GM23248 (cell line): ENCODE results near the gene ABR. TPM values are rescaled to one million over a fixed set of nuclear protein-coding genes. Genes with fewer than 3 reads are reported as not detected.

Experiments used
- DNase-seq: peaks from one replicate; pipeline ENCODE4 v3.0.0-alpha.2; 2015
- H2AFZ ChIP-seq: fragments of 200-600 bp; sonication (generic); 2 replicates; pipeline ENCODE4 v1.6.1; 2016; ENCODE audit warnings: antibody characterized with exemption
- H3F3A ChIP-seq: fragments of 200-600 bp; sonication (generic); 2 replicates; pipeline ENCODE4 v1.6.1; 2016; ENCODE audit warnings: mild to moderate bottlenecking, antibody characterized with exemption, mixed run types; ENCODE audit not compliant: insufficient read depth
- H3K27ac ChIP-seq: fragments of 200-600 bp; sonication (generic); 2 replicates; pipeline ENCODE4 v1.5.1; 2016; ENCODE audit warnings: mild to moderate bottlenecking
- H3K27me3 ChIP-seq: fragments of 200-600 bp; sonication (generic); replicated peaks from 2 replicates; pipeline ENCODE4 v1.6.1; 2016; ENCODE audit warnings: mild to moderate bottlenecking; ENCODE audit not compliant: insufficient read depth
- H3K36me3 ChIP-seq: fragments of 200-600 bp; sonication (generic); 2 replicates; pipeline ENCODE4 v1.6.1; 2016; ENCODE audit warnings: low read depth, mild to moderate bottlenecking
- H3K4me1 ChIP-seq: fragments of 200-600 bp; sonication (generic); 2 replicates; pipeline ENCODE4 v1.6.1; 2016; ENCODE audit warnings: mild to moderate bottlenecking; ENCODE audit not compliant: insufficient read depth
- H3K4me2 ChIP-seq: fragments of 200-600 bp; sonication (generic); one replicate; pipeline ENCODE4 v1.6.1; 2016; ENCODE audit warnings: mild to moderate bottlenecking; ENCODE audit not compliant: unreplicated experiment
- H3K4me3 ChIP-seq: fragments of 200-600 bp; sonication (generic); 2 replicates; pipeline ENCODE4 v1.5.1; 2016; ENCODE audit warnings: mild to moderate bottlenecking
- H3K79me2 ChIP-seq: fragments of 200-600 bp; sonication (generic); 2 replicates; pipeline ENCODE4 v1.6.1; 2016; ENCODE audit warnings: mild to moderate bottlenecking; ENCODE audit not compliant: insufficient read depth
- H3K9ac ChIP-seq: fragments of 200-600 bp; sonication (generic); 2 replicates; pipeline ENCODE4 v1.6.1; 2016; ENCODE audit warnings: mild to moderate bottlenecking
- H3K9me2 ChIP-seq: fragments of 200-600 bp; sonication (generic); 2 replicates; pipeline ENCODE4 v1.6.1; 2016; ENCODE audit warnings: mixed run types, mild to moderate bottlenecking, moderate library complexity; ENCODE audit not compliant: insufficient read depth
- H3K9me3 ChIP-seq: fragments of 200-600 bp; sonication (generic); one replicate; pipeline ENCODE4 v1.6.1; 2017; ENCODE audit warnings: low read depth
- H4K20me1 ChIP-seq: fragments of 200-600 bp; sonication (generic); 2 replicates; pipeline ENCODE4 v1.6.0; 2016; ENCODE audit not compliant: insufficient read depth
- EZH2 ChIP-seq: fragments of 200-600 bp; sonication (generic); IDR thresholded peaks from 2 replicates; pipeline ENCODE4 v1.6.1; 2018; ENCODE audit warnings: antibody characterized with exemption, mild to moderate bottlenecking; ENCODE audit not compliant: insufficient read depth, poor library complexity, severe bottlenecking
- EZH2phosphoT487 ChIP-seq: fragments of 200-600 bp; sonication (generic); IDR thresholded peaks from 2 replicates; pipeline ENCODE4 v1.6.1; 2018; ENCODE audit warnings: antibody characterized with exemption, moderate library complexity, mild to moderate bottlenecking, low read depth; ENCODE audit not compliant: insufficient read depth
- WGBS, 2 experiments: methylation state at CpG; one replicate each; pipeline ENCODE4 v1.1.6; 2015 to 2017; ENCODE audit warnings: low lambda C conversion rate in 2 of 2, low coverage in 1 of 2; ENCODE audit errors: missing lambda C conversion rate in 2 of 2; 5-methylcytosine and 5-hydroxymethylcytosine counted together
- in situ Hi-C: fragments of 300-500 bp; cut with MboI; formaldehyde crosslinking; loops from 2 replicates; pipeline ENCODE4 v1.15.0; 2020
- polyA plus RNA-seq: library from polyadenylated mRNA; unstranded; fragments of >200 nt; fragmentation: Nextera tagmentation; extraction: Ambion mirVana; gene quantifications from 2 replicates; pipeline ENCODE4 v1.2.1, GENCODE V29; 2016
- total RNA-seq: library from RNA; depleted of rRNA; stranded (reverse); fragments of >200 nt; shearing (Covaris generic); gene quantifications from 2 replicates; pipeline ENCODE4 v1.2.3, GENCODE V29; 2014

Gene ABR
- total and polyA plus RNA-seq, 2 experiments from 2014 or later = 24.4 to 38.2 TPM

DNA sequence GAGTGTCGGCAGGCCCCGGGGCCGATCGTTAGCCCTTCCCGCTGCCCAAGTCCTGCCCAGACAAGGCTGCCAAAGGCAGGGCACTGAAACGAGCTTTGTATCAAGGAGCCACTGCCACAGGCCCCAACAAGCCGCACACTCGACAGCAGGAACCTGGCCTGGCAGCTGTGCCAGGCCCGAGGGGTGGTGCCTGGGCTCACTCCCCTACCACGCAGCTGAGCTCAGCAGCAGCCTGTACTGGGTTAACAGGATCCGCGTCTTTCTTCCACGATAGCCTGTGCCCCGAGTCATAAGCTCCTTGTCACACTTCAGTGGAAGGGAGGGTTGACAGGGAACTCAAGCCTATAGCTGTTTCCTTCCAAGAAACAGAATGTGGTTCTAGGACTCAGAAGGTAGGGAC is 87.9 kb downstream of the ABR start:
- H3K4me2 ChIP-seq = no peak overlapping the region
- H3K9ac ChIP-seq = no peak overlapping the region
- WGBS, 2 experiments = 96% methylated on average over 14 of the region's 14 CpGs
- H3K9me2 ChIP-seq = no peaks in the 10 kb centered on the region
- no peak overlapping the region for H2AFZ ChIP-seq
- H3K27me3 ChIP-seq = no peaks in the 10 kb centered on the region
- H3K4me3 ChIP-seq = no peak overlapping the region
- H3F3A ChIP-seq = no peaks in the 10 kb centered on the region
- no peaks in the 10 kb centered on the region for H3K79me2 ChIP-seq
- H3K36me3 ChIP-seq = no peaks in the 10 kb centered on the region
- H3K9me3 ChIP-seq = no peaks in the 10 kb centered on the region
- in situ Hi-C loops = no loop called here
- H4K20me1 ChIP-seq = no peaks in the 10 kb centered on the region
- TF ChIP-seq EZH2phosphoT487 (no peak), EZH2 (no peak)
- DNase-seq = no peak
- no peak overlapping the region for H3K27ac ChIP-seq
- H3K4me1 ChIP-seq = no peaks in the 10 kb centered on the region

DNA sequence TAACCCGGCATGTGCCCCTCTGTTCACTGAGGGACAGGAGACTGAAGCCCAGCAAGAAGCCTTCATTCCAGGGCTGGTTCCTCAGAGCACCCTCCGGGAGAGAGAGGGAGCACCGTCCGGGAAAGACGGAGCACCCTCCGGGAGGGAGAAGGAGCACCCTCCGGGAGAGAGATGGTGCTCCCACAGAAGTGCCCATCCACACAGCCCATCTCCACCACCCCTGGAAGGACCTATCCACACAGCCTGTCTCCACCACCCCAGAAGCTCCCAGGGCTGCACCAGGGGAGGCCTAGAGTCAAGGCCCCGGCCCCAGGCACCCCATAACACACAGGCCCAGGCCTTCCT is 88.6 kb downstream of the ABR start:
- Histone ChIP-seq H2AFZ (no peak overlapping the region), H3K9me3 (no peaks in the 10 kb centered on the region), H3K9me2 (no peaks in the 10 kb centered on the region), H3F3A (no peaks in the 10 kb centered on the region), H3K4me3 (no peak overlapping the region), H3K79me2 (no peaks in the 10 kb centered on the region), H3K27ac (no peak overlapping the region), H3K36me3 (no peaks in the 10 kb centered on the region), H4K20me1 (no peaks in the 10 kb centered on the region), H3K4me2 (no peak overlapping the region), H3K9ac (no peak overlapping the region), H3K27me3 (no peaks in the 10 kb centered on the region), H3K4me1 (no peaks in the 10 kb centered on the region)
- no peak for TF ChIP-seq EZH2
- TF ChIP-seq EZH2phosphoT487 = no peak
- in situ Hi-C loops = no loop called here
- 82 to 83% methylated on average over 7 to 8 of the region's 8 CpGs for WGBS, 2 experiments
- DNase-seq = no peak

DNA sequence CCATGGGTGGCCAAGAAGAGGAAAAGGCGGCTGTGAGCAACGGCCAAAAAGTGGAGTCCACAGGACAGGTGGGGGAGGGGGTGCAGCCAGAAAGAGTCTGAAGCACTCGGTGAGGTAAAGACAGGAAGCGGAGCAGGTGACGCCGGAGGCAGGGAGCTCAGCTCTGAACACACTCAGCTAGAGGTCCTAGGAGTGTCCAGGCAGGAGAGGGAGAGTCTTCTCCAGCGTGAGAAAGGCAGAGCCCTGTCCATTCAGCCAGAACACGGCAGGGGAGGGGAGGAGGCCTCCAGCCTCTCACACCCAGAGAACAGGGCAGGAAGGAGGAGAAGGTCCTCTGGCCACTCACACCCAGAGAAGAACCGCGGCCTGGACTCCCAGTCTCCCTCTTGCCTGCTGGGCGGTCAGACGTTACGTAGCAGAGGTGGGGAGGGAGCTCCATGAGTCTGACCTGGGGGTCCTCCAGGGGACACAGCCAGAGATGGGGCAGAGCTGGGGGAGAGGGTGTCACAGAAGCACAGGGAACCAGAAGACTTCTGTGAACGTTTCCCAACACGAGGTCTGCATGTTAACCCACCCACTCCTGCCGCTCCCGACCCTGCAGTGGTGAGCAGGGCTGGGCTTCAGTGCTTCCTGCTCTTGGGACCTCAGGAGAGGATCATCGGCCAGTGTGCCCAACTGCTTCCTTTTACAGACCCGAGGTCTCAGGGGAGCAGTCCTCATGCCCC is 89.2 kb downstream of the ABR start:
- no peaks in the 10 kb centered on the region for H3K79me2 ChIP-seq
- H3F3A ChIP-seq = no peaks in the 10 kb centered on the region
- no peak for DNase-seq
- H3K27ac ChIP-seq = no peak overlapping the region
- in situ Hi-C loops = no loop called here
- TF ChIP-seq EZH2phosphoT487 = no peak
- no peak for TF ChIP-seq EZH2
- H3K4me1 ChIP-seq = no peaks in the 10 kb centered on the region
- no peak overlapping the region for H3K4me2 ChIP-seq
- no peaks in the 10 kb centered on the region for H3K36me3 ChIP-seq
- H3K9me3 ChIP-seq = no peaks in the 10 kb centered on the region
- H3K9ac ChIP-seq = no peak overlapping the region
- no peaks in the 10 kb centered on the region for H3K27me3 ChIP-seq
- WGBS, 2 experiments = 85 to 89% methylated on average over 18 to 19 of the region's 19 CpGs
- H4K20me1 ChIP-seq = no peaks in the 10 kb centered on the region
- no peak overlapping the region for H3K4me3 ChIP-seq
- H3K9me2 ChIP-seq = no peaks in the 10 kb centered on the region
- H2AFZ ChIP-seq = no peak overlapping the region

DNA sequence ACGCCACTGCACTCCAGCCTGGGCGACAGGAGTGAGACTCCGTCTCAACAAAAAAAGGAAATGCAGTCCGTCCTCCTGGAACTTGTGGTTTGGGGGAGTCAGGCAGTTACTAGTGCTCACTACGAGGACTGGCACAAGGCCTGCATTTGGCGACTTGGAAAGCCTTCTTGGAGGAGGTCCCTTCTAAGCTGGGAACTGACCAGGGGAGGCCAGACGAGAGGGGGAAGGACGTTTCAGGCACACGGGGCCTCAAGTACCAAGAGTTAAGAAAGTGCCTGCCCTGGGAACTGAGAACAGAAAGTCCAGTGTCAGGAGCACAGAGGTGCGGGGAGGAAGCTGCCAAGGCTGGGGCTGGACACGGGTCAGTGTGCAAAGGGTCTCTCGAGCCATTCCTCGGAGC is 89.9 kb downstream of the ABR start:
- Histone ChIP-seq H3K27ac (no peak overlapping the region), H3K27me3 (no peaks in the 10 kb centered on the region), H3K4me2 (no peak overlapping the region)

More for the DNA sequence above, 89.9 kb downstream of the ABR start:
- Histone ChIP-seq H2AFZ (no peak overlapping the region), H3K36me3 (no peaks in the 10 kb centered on the region), H3K9me2 (no peaks in the 10 kb centered on the region), H3F3A (no peaks in the 10 kb centered on the region), H3K9ac (no peak overlapping the region), H3K9me3 (no peaks in the 10 kb centered on the region), H3K4me1 (no peaks in the 10 kb centered on the region), H3K79me2 (no peaks in the 10 kb centered on the region), H4K20me1 (no peaks in the 10 kb centered on the region), H3K4me3 (no peak overlapping the region)
- in situ Hi-C loops = no loop called here
- TF ChIP-seq EZH2phosphoT487 (no peak), EZH2 (no peak)
- no peak for DNase-seq
- 85% methylated on average over 13 of the region's 13 CpGs for WGBS, 2 experiments
